HG03064 (cell line): Measurements from ENCODE around the gene RNF169.
"Not testable (repeated sequence)": the region's sequence is repeated elsewhere in the genome, so short reads cannot be mapped to it uniquely, and the experiment has no call there.

Experiments used
- ATAC-seq: cut with Tn5 transposase; IDR thresholded peaks from one replicate; pipeline ENCODE4 v1.9.1; 2021; ENCODE audit warnings: low read depth; ENCODE audit not compliant: unreplicated experiment

RNF169 gene

DNA sequence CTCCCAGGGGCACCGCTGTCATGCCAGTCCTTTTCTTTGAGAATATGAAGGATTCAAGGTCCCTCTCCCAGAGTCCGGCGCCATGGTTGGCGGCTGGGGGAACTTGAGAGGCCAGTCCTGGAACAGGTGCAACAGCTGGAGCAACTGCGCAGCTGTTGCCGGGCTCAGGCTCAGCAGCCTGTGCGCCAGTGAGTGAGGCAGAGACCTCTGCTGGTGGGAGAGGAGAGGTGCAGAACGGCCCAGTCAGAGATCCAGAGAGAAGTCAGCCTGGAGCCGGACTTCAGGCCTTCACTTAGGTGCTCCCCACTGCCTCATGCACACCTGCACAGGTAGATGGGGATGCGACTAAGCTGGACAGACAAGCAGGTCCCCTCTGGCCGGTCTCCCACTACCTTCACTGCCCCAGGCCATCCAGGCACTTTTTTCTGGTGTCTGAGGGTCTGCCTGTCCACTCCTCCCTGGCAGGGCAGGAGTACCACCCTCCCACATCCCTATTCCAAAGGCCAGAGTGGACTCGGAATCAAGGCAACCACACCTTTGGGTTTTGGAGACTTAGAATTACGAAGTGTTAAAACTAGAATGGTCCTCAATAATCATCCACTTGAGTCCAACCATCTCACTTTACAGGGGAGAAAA, 22.0 kb upstream of the RNF169 start:
- peak; percentile 69 for ATAC-seq

GRCh38 chr11:74729397-74729796, 19.3 kb upstream of the RNF169 start:
- ATAC-seq = no peak

DNA sequence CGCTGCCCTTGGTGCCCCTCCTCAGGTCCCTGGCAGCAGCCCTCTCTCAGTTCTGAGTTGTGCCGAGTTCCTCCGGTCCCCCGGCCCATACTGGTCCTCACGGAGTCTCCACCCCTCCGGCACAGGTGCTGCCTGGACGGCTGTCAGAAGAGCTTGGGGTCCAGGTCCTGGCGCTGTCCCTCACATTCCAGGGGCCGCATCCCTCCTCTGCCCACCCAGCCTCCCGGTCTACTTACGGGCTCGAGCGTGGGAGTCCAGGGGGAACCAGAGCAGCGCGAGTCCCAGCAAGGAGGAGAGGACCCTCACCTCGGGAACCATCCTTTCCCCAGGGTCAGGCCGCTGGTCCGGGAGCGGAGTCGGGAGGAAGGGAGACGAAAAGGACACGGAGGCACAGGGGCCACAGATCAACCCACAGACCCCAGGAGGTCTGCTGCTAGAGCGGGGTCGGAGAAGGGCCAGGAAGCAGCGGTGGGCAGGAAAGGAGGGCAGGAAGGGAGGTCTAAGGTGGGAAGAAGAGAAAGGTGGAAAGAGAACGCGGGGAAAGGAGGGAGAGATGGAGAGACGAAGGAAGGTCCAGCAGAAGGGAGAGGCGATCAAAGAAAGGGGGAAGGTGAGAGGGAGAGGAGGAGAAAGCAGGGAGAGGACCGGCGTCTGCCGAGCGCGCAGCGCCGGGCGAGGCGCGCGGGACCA, 17.9 kb upstream of the RNF169 start:
- ATAC-seq = no peak

DNA sequence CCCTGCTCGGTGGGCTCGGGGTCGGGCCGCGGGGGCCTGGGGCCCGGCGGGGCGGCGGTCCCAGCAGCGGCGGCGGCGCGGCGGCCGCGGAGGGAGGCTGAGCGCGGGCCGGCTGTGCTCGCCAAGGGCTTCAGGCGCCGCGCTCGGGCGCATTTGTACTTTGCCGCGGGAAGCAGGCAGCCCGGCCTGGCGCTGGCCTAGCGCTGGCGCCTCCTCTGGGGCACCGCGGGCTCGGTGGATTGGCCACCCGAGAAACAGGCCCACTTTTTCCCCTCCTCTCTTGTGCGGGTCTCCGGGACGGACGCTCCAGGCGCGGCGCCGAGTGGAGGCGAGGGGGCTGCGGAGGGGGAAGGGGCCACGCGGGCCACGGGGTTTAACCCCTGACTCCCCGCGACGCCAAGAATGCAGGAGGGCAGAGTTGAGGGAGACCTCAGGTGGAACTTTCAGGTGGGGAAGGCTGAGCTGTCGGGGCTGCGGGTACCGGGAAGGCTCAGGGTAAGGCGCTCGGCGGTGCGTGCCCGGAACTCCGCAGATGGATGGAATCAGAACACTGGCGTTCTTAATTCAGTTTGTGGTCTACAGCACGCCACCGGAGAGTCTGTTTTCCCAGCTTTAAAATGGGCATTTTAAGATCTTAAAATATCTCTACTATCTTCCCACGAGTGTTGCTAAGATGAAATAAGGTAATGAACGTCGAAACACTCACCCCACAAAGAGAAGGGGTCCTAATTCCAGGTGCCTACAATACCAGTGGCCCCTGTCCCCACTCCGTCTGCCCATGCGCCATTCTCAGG, 17.2 kb upstream of the RNF169 start, which contains the start of gene CHRDL2:
Gene CHRDL2 (minus strand): TSS at position 126 of the 794 bp plus-strand sequence. CDS start 538 bp downstream, outside the sequence.
- no peak for ATAC-seq

GRCh38 chr11:74734559-74734925, 14.1 kb upstream of the RNF169 start:
- ATAC-seq = no peak

DNA sequence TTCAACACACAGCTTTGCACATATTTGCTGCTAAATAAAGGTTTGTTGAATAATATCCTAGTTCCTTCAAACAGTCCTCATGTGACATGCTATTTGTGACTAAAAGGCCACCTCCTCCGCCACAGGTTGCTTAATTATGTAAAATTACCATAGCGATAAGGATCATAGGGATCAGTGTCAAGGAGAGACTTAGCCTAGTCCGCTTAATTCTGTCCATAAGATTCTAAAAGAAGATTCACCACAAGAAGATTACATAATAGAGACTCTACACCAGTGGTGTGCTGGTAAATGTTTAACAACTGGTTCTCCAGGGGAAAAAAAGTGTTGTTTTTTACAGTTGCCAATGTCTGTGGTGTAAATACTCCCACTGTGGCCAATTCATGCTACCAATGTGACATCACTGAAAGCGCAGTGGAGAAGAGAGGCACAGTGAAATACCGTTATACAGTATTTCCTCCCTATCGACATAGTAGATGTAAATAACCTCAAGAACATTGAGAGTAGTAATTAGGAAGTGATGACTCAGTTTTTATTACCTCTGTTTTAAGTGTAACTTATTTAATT, 13.2 kb upstream of the RNF169 start:
- no peak for ATAC-seq

- ATAC-seq = no peak
These were observed 12.6 kb upstream of the RNF169 start for GRCh38 chr11:74736031-74736430.

GRCh38 chr11:74739546-74740270, 8.9 kb upstream of the RNF169 start:
- ATAC-seq = no peak

DNA sequence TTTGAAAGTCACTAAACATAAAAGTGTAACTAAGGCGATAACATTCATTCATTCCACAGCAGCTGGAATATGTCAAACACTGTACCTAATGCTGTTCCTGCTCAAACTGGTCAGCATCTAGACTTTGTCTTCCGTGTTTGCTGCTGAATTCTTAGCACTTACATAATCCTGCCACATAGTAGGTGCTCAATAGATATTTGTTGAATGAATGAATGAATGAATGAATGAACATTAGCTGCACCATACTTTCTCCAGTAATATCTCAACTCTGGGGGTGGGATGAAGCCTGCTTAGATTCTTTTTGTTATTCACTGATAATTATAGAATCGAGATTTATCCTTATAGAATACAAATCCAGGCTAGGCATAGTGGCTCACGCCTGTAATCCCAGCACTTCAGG, 6.6 kb upstream of the RNF169 start:
- no peak for ATAC-seq

GRCh38 chr11:74743640-74744039, 5.0 kb upstream of the RNF169 start:
- no peak for ATAC-seq

- no peak for ATAC-seq
These were observed 4.4 kb upstream of the RNF169 start for GRCh38 chr11:74744277-74744676.

DNA sequence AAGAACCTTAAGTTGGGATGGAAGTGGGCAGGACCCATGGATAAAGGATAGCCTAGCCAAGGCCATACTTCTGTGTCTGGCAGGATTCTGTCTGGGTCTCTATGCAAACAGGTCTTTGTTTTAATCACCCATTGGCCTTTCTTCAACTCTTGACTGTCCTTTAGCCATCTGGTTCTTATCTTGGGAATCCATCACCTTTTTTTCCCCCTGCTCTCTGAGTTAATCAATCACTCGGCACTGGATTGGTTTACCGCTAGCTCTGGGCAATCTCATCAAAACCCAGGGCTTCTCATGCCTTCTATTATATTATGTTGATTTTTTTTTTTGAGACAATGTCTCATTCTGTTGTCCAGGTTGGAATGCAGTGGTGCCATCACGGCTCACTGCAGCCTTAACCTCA, 1.8 kb upstream of the RNF169 start:
- no peak for ATAC-seq

GRCh38 chr11:74749127-74749964, 697 bp downstream of the RNF169 start:
- ATAC-seq = peak; percentile 50

DNA sequence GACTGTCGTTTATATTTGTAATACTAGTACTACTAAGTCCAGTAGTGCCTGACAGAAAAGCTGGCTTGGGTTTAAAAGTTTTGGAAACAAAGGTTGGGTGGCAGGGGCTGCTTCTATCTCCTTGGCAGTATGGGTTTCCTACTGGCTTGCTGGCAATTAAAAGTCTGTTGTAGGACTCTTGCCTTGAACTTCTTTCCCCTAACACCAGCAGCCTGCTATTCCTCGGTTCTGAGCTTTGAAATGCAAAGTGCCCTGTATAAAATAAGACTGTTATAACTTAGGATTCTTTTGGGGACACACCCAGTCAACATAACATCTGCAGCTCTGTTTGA, 1.3 kb downstream of the RNF169 start:
- no peak for ATAC-seq

- not testable (repeated sequence) for ATAC-seq
These were observed 1.9 kb downstream of the RNF169 start for GRCh38 chr11:74750598-74750997.

DNA sequence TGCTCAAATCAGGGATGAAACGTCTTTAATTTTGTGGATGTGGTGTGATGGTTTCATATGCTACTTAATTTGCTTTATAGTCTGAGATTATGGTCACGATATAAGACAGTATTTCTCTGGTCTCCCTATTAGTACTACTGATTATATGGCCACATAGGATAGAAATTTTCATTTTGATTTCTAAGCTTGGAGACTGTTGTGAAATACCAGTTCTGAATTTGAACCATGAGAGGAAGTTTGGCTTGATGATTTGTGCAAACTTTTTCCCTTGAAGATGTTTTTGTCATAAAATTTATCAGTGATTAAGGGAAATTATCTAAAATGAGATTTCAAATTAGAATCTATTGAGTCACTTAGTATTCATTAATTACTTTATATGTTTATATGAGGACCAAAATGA, 2.7 kb downstream of the RNF169 start:
- no peak for ATAC-seq

GRCh38 chr11:74754507-74755252, 6.0 kb downstream of the RNF169 start:
- ATAC-seq = no peak

DNA sequence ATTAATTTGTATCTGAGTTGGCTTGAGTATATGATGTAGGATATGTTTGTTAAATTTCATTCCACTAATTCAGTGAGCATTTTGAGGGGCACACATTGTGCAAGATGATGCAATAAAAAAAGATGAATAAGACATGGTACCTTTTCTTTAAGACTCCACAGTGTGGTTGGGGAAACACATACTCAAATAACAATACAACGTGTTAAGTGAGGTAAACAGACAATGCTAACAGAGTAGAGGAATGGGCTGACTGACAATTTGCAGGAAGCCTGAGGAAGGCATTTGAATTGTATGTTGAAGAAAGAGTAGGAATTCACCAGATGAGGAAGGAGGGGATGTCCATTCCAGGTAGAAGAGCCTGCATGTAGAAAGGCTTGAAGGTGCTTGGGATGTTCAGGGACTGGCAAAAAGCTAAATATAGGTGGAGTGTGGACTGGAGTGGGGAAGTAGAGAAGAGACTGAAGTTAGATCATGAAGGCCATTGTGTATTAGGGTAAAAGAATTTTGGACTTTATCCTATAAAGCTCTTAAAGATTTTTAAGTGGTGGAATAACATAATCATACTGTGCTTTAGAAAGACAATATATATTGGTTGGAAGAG, 6.8 kb downstream of the RNF169 start:
- no peak for ATAC-seq

DNA sequence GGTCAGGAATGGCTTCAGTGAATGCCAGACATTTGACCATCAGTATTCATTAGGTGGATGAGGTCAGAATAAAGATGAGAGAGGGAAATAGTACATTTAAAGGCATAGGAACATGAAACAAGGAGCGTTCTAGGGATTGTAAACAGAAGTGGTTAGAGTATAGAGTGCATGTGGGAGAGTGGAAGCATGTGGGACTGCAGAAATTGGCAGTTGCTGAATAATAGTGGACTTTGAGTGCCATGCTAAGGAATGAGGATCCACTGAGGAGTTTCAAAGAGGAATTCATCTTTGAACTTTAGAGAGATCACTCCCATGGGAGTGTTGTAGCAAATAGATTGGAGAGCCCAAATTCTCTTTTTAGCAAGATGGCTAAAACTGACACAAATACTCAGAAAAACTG, 7.9 kb downstream of the RNF169 start:
- no peak for ATAC-seq
